ENCODE results near the gene ELMOD1.
A peak's percentile ranks its signal among the peaks of the same experiment; 100 is the strongest.

The ELMOD1 gene

DNA sequence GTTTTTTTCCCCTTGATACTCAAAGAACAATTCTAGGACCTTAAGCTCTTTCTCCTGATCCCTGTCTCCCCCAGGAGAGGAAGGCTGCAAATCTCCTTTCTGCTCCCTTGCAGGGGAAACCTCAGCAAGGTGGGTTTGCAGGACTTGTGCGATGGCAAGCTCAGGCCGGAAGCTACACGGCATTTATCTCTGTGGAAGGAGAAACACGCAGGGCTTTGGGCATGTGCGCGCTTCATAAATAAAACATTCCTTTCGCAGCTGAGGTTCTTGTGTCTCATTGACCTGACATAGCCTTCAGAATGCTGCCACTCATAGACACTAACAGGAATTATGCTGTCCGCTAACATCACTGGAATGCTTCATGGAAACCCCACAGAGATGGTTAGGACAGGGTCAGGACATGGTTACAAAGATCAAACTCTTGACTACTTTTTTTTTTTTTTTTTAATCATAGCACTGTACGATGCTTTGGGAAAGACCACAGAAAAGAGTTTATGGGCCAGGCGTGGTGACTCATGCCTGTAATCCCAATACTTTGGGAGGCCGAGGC lies 78.3 kb downstream of the ELMOD1 start:
- no peak for TF ChIP-seq JUND (IDR thresholded peaks at IDR 0.05; ENCODE audit: low read depth)
- in situ Hi-C loops (cut with HindIII; ENCODE audit: low pct_unique_long_range_greater_than_20kb, low sequenced_read_pairs): no loop called here
- DNase-seq (ENCODE audit: low read depth in 1 of 2, low spot score in 1 of 2): no peak

DNA sequence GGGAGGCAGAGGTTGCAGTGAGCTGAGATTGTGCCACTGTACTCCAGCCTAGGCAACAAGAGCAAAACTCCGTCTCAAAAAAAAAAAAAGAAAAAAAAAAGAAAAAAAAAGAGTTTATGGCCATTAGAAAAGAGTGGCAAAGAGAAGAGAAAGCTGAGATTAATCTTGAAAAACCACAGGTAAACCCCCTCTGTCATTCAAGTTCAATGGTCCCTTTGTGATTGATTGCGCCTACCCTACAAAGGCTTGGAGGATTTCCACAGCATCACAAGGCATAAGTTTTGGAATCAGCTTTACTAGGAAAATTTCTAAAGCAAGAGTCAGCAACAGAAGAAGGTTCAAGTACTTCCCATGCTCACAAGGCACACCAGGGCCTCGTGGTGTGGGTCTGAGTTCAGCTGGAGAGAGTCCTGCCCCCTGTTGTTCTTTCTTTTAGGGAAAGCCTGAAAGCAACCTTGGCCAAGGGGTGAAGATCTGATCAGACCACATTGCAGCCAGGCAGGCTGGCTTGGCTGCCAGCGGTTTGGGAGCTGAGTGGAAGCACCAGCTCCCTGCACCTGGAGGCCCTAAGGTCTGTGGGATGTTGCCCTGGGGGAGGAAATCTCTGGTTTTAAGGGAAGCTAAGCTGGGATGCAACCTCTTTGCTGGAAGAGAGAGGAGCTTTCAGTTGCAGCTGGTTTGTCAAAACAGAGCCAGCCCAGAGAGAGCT lies 79.1 kb downstream of the ELMOD1 start:
- no peak for TF ChIP-seq JUND (IDR thresholded peaks at IDR 0.05; ENCODE audit: low read depth)
- in situ Hi-C loops (cut with HindIII; ENCODE audit: low pct_unique_long_range_greater_than_20kb, low sequenced_read_pairs): no loop called here
- DNase-seq (ENCODE audit: low read depth in 1 of 2, low spot score in 1 of 2): no peak

- in situ Hi-C loops (cut with HindIII; ENCODE audit: low pct_unique_long_range_greater_than_20kb, low sequenced_read_pairs): no loop called here
- no peak for DNase-seq (ENCODE audit: low read depth in 1 of 2, low spot score in 1 of 2)
- TF ChIP-seq JUND (IDR thresholded peaks at IDR 0.05; ENCODE audit: low read depth): no peak
Measured at GRCh38 chr11:107675902-107676301, 85.0 kb downstream of the ELMOD1 start.

DNA sequence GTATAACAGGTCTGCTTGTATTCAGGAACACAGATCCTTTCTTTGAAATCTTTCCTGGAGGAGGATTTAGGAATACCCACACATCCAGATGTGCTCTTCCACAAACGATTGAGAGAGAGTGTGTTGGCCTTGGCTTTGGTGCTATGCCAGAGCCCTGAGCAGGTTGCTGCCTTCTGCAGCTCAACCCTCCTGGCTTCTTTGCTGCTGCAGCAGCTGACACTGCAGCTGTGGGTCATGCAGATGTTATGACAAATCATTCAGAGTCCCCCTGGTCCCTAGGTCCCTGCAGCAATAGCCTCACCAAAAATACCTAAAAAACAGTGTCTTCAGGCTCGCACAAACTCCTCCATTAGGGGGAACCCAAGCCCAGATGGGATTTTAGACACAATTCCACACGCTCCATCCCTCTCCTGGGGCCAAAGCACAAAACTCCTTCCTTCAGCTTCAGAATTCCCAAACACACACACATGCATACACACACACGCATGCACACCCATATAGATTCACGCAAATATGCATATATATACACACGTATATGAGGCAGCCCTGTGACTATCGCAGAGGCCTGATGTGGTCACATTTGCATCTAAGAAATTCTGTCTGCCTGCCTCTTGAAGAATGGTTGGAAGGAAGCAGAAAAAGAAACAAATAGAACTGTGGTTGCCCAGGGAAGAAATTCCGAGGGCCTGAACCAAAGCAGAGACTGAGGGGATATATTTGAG lies 85.5 kb downstream of the ELMOD1 start:
- no peak for TF ChIP-seq JUND (IDR thresholded peaks at IDR 0.05; ENCODE audit: low read depth)
- no peak for DNase-seq (ENCODE audit: low read depth in 1 of 2, low spot score in 1 of 2)
- in situ Hi-C loops (cut with HindIII; ENCODE audit: low pct_unique_long_range_greater_than_20kb, low sequenced_read_pairs): no loop called here

DNA sequence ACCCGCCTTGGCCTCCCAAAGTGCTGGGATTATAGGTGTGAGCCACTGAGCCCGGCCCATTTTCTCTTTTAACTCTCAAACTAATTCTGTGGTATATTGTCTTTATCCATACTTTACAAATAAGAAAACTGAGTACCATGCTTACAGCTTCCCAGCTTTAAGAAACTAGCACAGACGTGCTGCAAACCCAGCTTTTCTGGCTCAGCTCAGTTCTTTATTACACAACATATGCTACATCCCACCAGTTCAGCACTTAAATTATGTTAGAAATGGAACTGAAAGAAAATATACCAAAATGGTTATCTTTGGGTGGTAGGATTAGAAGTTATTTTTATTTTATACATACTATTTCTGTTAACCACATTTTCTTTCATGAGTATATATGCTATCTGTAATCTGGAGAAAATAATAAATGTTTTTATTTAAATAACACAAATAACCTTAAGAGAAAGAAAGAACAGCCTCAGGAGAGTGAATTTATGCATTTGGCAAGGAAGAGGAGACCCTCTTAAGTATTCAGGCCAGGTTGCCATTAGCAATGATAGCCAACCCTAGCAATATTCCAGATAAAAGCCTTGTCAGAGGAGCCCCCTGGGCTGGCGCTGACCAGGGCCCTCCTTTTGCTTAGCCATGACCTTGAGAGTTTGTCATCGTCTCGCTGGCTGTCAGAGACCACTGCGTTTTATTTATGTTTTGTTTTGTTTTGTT lies 87.1 kb downstream of the ELMOD1 start:
- TF ChIP-seq JUND (IDR thresholded peaks at IDR 0.05; ENCODE audit: low read depth): no peak
- DNase-seq (ENCODE audit: low read depth in 1 of 2, low spot score in 1 of 2): no peak
- in situ Hi-C loops (cut with HindIII; ENCODE audit: low pct_unique_long_range_greater_than_20kb, low sequenced_read_pairs): no loop called here

DNA sequence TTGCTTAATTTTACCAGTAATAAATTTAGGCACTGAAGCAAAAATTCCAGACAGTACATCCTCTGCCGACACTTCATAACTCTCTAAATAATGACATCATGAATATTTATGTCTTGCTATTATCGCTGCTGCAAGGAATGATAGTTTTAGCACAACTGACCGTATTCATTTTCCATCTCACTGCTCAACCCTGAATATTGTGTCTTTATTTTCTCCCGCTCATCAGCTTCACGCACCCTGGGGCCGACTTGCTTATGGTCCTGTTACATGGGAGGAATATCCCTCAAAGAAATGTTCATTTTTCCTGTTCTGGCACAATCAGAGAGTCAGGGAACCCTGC lies 87.7 kb downstream of the ELMOD1 start:
- no peak for TF ChIP-seq JUND (IDR thresholded peaks at IDR 0.05; ENCODE audit: low read depth)
- in situ Hi-C loops (cut with HindIII; ENCODE audit: low pct_unique_long_range_greater_than_20kb, low sequenced_read_pairs): no loop called here

GRCh38 chr11:107679255-107680024 lies 88.5 kb downstream of the ELMOD1 start:
- DNase-seq (ENCODE audit: low read depth in 1 of 2, low spot score in 1 of 2): no peak
- TF ChIP-seq JUND (IDR thresholded peaks at IDR 0.05; ENCODE audit: low read depth): no peak
- in situ Hi-C loops (cut with HindIII; ENCODE audit: low pct_unique_long_range_greater_than_20kb, low sequenced_read_pairs): no loop called here

More for the DNA sequence above, 87.7 kb downstream of the ELMOD1 start:
- DNase-seq (ENCODE audit: low read depth in 1 of 2, low spot score in 1 of 2): no peak

GRCh38 chr11:107682171-107682570 lies 91.2 kb downstream of the ELMOD1 start:
- in situ Hi-C loops (cut with HindIII; ENCODE audit: low pct_unique_long_range_greater_than_20kb, low sequenced_read_pairs): no loop called here
- TF ChIP-seq JUND (IDR thresholded peaks at IDR 0.05; ENCODE audit: low read depth): no peak
- no peak for DNase-seq (ENCODE audit: low read depth in 1 of 2, low spot score in 1 of 2)

DNA sequence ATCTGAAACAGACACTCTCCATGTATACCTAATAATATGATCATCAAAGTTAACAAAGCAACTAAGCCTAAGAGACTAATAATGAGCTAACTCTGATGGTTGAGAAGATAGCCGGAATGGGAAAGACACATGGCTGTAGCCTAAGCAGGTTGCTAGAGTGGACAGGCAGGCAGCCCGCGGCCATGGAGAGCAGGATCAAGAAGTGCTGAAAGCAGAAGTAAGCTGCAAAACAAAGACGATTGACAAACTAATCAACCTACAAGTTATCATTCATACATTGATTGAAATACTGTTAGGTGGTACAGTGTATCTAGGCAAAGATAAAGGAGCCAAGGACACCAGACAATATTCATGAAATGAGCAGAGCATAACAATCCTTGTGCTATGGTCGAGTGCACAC lies 91.6 kb downstream of the ELMOD1 start:
- in situ Hi-C loops (cut with HindIII; ENCODE audit: low pct_unique_long_range_greater_than_20kb, low sequenced_read_pairs): no loop called here
- no peak for TF ChIP-seq JUND (IDR thresholded peaks at IDR 0.05; ENCODE audit: low read depth)
- DNase-seq (ENCODE audit: low read depth in 1 of 2, low spot score in 1 of 2): no peak

DNA sequence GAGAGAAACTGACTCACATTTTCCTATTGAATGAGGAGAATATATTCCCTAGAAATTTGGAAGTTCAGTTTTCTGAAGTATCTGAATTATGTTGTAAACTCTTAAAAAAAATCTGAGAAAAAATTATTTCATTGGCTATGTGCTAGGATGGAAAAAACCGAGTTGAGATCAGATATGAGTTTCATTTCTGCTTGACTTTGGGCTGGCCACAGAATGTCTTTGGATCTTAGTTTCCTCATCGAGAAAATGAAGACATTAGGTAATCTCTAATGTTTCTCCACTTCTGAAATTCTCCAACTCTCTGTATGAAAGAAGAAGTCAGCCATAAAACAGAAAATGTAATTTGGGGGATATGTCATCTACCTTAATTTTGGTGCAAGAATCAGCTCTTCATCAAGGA lies 92.1 kb downstream of the ELMOD1 start:
- in situ Hi-C loops (cut with HindIII; ENCODE audit: low pct_unique_long_range_greater_than_20kb, low sequenced_read_pairs): no loop called here
- TF ChIP-seq JUND (IDR thresholded peaks at IDR 0.05; ENCODE audit: low read depth): no peak

DNA sequence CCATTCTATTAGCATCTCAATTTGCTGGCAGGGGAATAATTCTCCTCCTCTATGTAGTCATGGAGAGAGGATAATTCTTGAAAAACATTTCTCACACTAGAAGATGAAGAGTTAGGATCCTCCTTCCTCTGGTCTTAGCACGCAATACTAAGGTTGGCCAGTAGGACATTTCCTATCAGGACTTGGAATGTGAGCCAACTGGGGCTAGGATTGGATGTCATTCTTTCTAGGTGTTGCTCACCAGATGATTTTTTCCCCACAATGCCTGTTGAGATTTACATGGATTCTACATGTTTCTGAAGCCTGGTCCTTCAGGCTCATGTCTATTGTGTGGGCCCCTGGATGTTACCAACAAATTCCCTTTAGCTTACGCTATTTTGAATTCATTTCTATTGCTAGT lies 92.9 kb downstream of the ELMOD1 start:
- in situ Hi-C loops (cut with HindIII; ENCODE audit: low pct_unique_long_range_greater_than_20kb, low sequenced_read_pairs): no loop called here
- DNase-seq (ENCODE audit: low read depth in 1 of 2, low spot score in 1 of 2): peak in 1 of 2 experiments; percentile 46
- no peak for TF ChIP-seq JUND (IDR thresholded peaks at IDR 0.05; ENCODE audit: low read depth)

More for the DNA sequence above, 92.1 kb downstream of the ELMOD1 start:
- DNase-seq (ENCODE audit: low read depth in 1 of 2, low spot score in 1 of 2): no peak

DNA sequence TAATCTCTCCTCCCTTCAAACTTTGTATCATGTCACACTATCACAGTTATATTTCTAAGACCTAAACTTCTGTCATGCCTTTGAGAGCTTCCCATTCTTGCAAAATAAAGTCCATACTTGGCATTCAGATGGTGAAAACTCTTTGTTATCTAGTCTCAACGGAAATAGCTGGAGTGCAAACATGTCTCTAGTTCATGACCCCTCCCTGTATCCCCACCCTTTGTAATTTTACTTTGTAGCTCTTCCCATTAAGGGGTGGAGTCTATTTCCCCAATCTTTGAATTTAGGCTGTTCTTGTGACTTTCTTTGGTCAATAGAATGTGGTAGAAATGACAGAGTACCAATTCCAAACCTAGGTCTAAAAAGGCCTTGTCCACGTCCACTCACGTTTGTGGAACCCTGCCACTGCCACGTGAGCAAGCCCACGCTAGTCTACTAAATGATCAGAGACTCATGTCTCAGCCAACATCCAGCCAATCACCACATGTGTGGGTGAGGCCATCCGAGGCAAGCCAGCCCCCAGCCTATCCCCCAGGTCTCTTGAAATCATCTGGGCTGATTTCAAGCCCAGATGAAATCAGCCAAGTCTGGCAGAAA lies 97.5 kb downstream of the ELMOD1 start:
- TF ChIP-seq JUND (IDR thresholded peaks at IDR 0.05; ENCODE audit: low read depth): no peak
- no peak for DNase-seq (ENCODE audit: low read depth in 1 of 2, low spot score in 1 of 2)
- in situ Hi-C loops (cut with HindIII; ENCODE audit: low pct_unique_long_range_greater_than_20kb, low sequenced_read_pairs): no loop called here

Data from T47D (cell line).